SK-N-SH (cell line): ENCODE measurements around the gene KIAA0319L. TPM values are rescaled to one million over a fixed set of nuclear protein-coding genes. Genes with fewer than 3 reads are reported as not detected.

Source experiments
- CTCF ChIA-PET: fragments of 300-600, 350-600 bp; formaldehyde crosslinking; extraction: SDS; loops from one replicate; lab custom pipeline; 2021; lab: Yijun Ruan, JAX
- POLR2A ChIA-PET: fragments of 350-600 bp; sonication (Branson Sonifier 250); formaldehyde crosslinking; extraction: SDS; loops from one replicate; lab custom pipeline; 2020; ENCODE audit warnings: antibody characterized with exemption, inconsistent platforms; lab: Yijun Ruan, JAX
- DNase-seq: peaks from one replicate; pipeline ENCODE4 v3.0.0; 2012
- H2AFZ ChIP-seq: fragments of 200-600 bp; sonication (generic); 2 replicates; pipeline ENCODE4 v1.8.1; 2016; ENCODE audit warnings: antibody characterized with exemption, mild to moderate bottlenecking, low read depth
- H3F3A ChIP-seq: fragments of 200-600 bp; sonication (generic); replicated peaks from 2 replicates; pipeline ENCODE3; 2016; ENCODE audit warnings: antibody characterized with exemption, mild to moderate bottlenecking; ENCODE audit not compliant: insufficient read depth
- H3K27ac ChIP-seq, 2 experiments: fragments of 200-500 bp in 1 of 2; fragments of 200-600 bp in 1 of 2; sonication (Bioruptor generic) in 1 of 2; sonication (generic), shearing (Covaris generic) in 1 of 2; 2 replicates each; pipeline versions ENCODE4 v1.5.1 to v1.6.1; 2014 to 2016; ENCODE audit warnings: low read depth in 2 of 2, inconsistent platforms in 1 of 2, low read length in 1 of 2, mild to moderate bottlenecking in 1 of 2, mixed read lengths in 1 of 2
- H3K27me3 ChIP-seq: fragments of 200-600 bp; sonication (generic), shearing (Covaris generic); 2 replicates; pipeline ENCODE4 v1.6.1; 2016; ENCODE audit warnings: mixed run types; ENCODE audit not compliant: insufficient read depth
- H3K36me3 ChIP-seq, 2 experiments: fragments of 200-500 bp in 1 of 2; fragments of 200-600 bp in 1 of 2; sonication (Bioruptor generic) in 1 of 2; sonication (generic) in 1 of 2; replicated peaks in 1 of 2; 2 replicates each; pipeline versions ENCODE3 to v1.5.1; 2014 to 2016; ENCODE audit warnings: low read length in 1 of 2, mild to moderate bottlenecking in 1 of 2; ENCODE audit not compliant: insufficient read depth in 2 of 2, control insufficient read depth in 1 of 2
- H3K4me1 ChIP-seq, 2 experiments: fragments of 200-500 bp in 1 of 2; fragments of 200-600 bp in 1 of 2; sonication (Bioruptor generic) in 1 of 2; sonication (generic), shearing (Covaris generic) in 1 of 2; 2 replicates each; pipeline versions ENCODE4 v1.5.1 to v1.6.1; 2014 to 2016; ENCODE audit warnings: low read depth in 1 of 2, low read length in 1 of 2, mixed run types in 1 of 2; ENCODE audit not compliant: insufficient read depth in 2 of 2, control insufficient read depth in 1 of 2
- H3K4me2 ChIP-seq: fragments of 200-600 bp; sonication (generic), shearing (Covaris generic); 2 replicates; pipeline ENCODE4 v1.6.1; 2017; ENCODE audit warnings: mixed run types
- H3K4me3 ChIP-seq, 2 experiments: fragments of 200-500 bp in 1 of 2; fragments of 200-600 bp in 1 of 2; sonication (Bioruptor generic) in 1 of 2; sonication (generic), shearing (Covaris generic) in 1 of 2; 2 replicates each; pipeline versions ENCODE4 v1.5.1 to v1.8.1; 2014 to 2016; ENCODE audit warnings: low read depth in 2 of 2, inconsistent platforms in 1 of 2, low read length in 1 of 2, mild to moderate bottlenecking in 1 of 2, mixed read lengths in 1 of 2, moderate library complexity in 1 of 2
- H3K79me2 ChIP-seq: fragments of 200-600 bp; sonication (generic); 2 replicates; pipeline ENCODE4 v1.8.1; 2017; ENCODE audit warnings: mild to moderate bottlenecking; ENCODE audit not compliant: insufficient read depth
- H3K9ac ChIP-seq: fragments of 200-600 bp; sonication (generic); 2 replicates; pipeline ENCODE4 v1.6.1; 2017; ENCODE audit warnings: mixed run types
- H3K9me2 ChIP-seq: fragments of 200-600 bp; sonication (generic); 2 replicates; pipeline ENCODE4 v1.6.1; 2017; ENCODE audit warnings: mixed run types
- H3K9me3 ChIP-seq: fragments of 200-600 bp; sonication (generic); 2 replicates; pipeline ENCODE4 v1.6.1; 2017; ENCODE audit warnings: mixed run types, mild to moderate bottlenecking, moderate library complexity
- H4K20me1 ChIP-seq: fragments of 200-600 bp; sonication (generic); 2 replicates; pipeline ENCODE4 v1.6.1; 2017; ENCODE audit warnings: mild to moderate bottlenecking, mixed run types; ENCODE audit not compliant: insufficient read depth
- CHD2 ChIP-seq: fragments of 150-350 bp; IDR thresholded peaks from 2 replicates; pipeline ENCODE4 v1.6.1; 2018; ENCODE audit warnings: low read length; ENCODE audit not compliant: partially characterized antibody
- CTCF ChIP-seq: fragments of 200-600 bp; sonication (generic); IDR thresholded peaks from 2 replicates; pipeline ENCODE4 v1.6.1; 2017; ENCODE audit warnings: antibody characterized with exemption, mild to moderate bottlenecking, moderate library complexity
- ELF1 ChIP-seq: IDR thresholded peaks from 2 replicates; pipeline ENCODE4 v1.4.0; 2012
- GABPA ChIP-seq: IDR thresholded peaks from 2 replicates; pipeline ENCODE4 v1.4.0; 2012; ENCODE audit warnings: low read depth, mild to moderate bottlenecking
- GATA2 ChIP-seq: sonication (generic); formaldehyde crosslinking; IDR thresholded peaks from 2 replicates; pipeline ENCODE4 v1.5.0; 2020; ENCODE audit warnings: mild to moderate bottlenecking, missing genetic modification reagents
- IRF3 ChIP-seq: fragments of 150-350 bp; IDR thresholded peaks from 2 replicates; pipeline ENCODE4 v1.6.1; 2016; ENCODE audit warnings: mild to moderate bottlenecking, low read depth, low read length
- JUND ChIP-seq: IDR thresholded peaks from 2 replicates; pipeline ENCODE4 v1.4.0; 2012
- MAX ChIP-seq: IDR thresholded peaks from 2 replicates; pipeline ENCODE4 v1.4.0; 2012; ENCODE audit warnings: low read depth
- NFIC ChIP-seq: IDR thresholded peaks from 2 replicates; pipeline ENCODE4 v1.4.0; 2012; ENCODE audit warnings: borderline replicate concordance
- POLR2AphosphoS5 ChIP-seq: IDR thresholded peaks from 2 replicates; pipeline ENCODE4 v1.6.1; 2012; ENCODE audit warnings: low read depth, low read length
- RAD21 ChIP-seq: IDR thresholded peaks from 2 replicates; pipeline ENCODE4 v1.6.1; 2012; ENCODE audit warnings: mild to moderate bottlenecking, low read length
- RCOR1 ChIP-seq: fragments of 150-350 bp; IDR thresholded peaks from 2 replicates; pipeline ENCODE4 v1.6.1; 2017; ENCODE audit warnings: antibody characterized with exemption, low read length
- RXRA ChIP-seq: IDR thresholded peaks from 2 replicates; pipeline ENCODE4 v1.4.0; 2012; ENCODE audit warnings: low read depth, mild to moderate bottlenecking, borderline replicate concordance
- SMC3 ChIP-seq: IDR thresholded peaks from 2 replicates; pipeline ENCODE4 v1.6.1; 2012; ENCODE audit warnings: low read depth, low read length, improper control_type of control experiment
- TEAD4 ChIP-seq: IDR thresholded peaks from 2 replicates; pipeline ENCODE4 v1.4.0; 2012; ENCODE audit warnings: mild to moderate bottlenecking, borderline replicate concordance; ENCODE audit not compliant: insufficient read depth
- USF1 ChIP-seq: IDR thresholded peaks from 2 replicates; pipeline ENCODE4 v1.4.0; 2012; ENCODE audit warnings: low read depth, borderline replicate concordance
- YY1 ChIP-seq: IDR thresholded peaks from 2 replicates; pipeline ENCODE4 v1.4.0; 2012; ENCODE audit warnings: low read depth, mild to moderate bottlenecking
- WGBS: methylation state at CpG from one replicate; pipeline ENCODE4 v1.1.6; 2017; ENCODE audit warnings: low lambda C conversion rate; 5-methylcytosine and 5-hydroxymethylcytosine counted together
- polyA plus RNA-seq, 3 experiments: library from polyadenylated mRNA; depleted of rRNA; stranded (reverse); fragments of >200 nt; gene quantifications; 2 replicates each; pipeline ENCODE4 v1.2.3, GENCODE V29; 2012

Gene KIAA0319L
- polyA plus RNA-seq, 1 of the 3 experiments (the other 2 are of a cell fraction), result 51.9 TPM

GRCh38 chr1:35591211-35591610 lies 34.0 kb upstream of the KIAA0319L start (continued):
- TF ChIP-seq IRF3, result no peak
- no peak for TF ChIP-seq USF1
- TF ChIP-seq NFIC, result no peak

GRCh38 chr1:35590476-35591040 lies 33.4 kb upstream of the KIAA0319L start:
- no peaks in the 10 kb centered on the region for H3K9me3 ChIP-seq
- no peaks in the 10 kb centered on the region for H3K36me3 ChIP-seq
- POLR2A ChIA-PET, result no interaction called here
- no peaks in the 10 kb centered on the region for H3K79me2 ChIP-seq
- H3K27me3 ChIP-seq, result no peaks in the 10 kb centered on the region
- H3K9me2 ChIP-seq, result no peaks in the 10 kb centered on the region
- no peak overlapping the region for H3K4me2 ChIP-seq
- TF ChIP-seq CTCF, result no peak
- no peak for TF ChIP-seq YY1
- TF ChIP-seq GATA2 (CRISPR knock-in tag), result no peak
- H3K4me1 ChIP-seq, result no peaks in the 10 kb centered on the region
- CTCF ChIA-PET, result interaction anchor here (1.2 to 1.6 kb wide), 2 partner anchors 9 kb away, joined by 3 to 4 read pairs; no protein-coding TSS in a partner anchor
- no peaks in the 10 kb centered on the region for H3F3A ChIP-seq
- no peak overlapping the region for H3K27ac ChIP-seq
- no peak overlapping the region for H3K9ac ChIP-seq
- no peak overlapping the region for H2AFZ ChIP-seq
- 95% methylated on average over 15 of the region's 25 CpGs for WGBS
- H3K4me3 ChIP-seq, result no peak overlapping the region
- DNase-seq, result no peak
- H4K20me1 ChIP-seq, result no peaks in the 10 kb centered on the region

- 96% methylated on average over 14 of the region's 15 CpGs for WGBS
- H3K4me3 ChIP-seq, result no peak overlapping the region
- no peaks in the 10 kb centered on the region for H4K20me1 ChIP-seq
- no peaks in the 10 kb centered on the region for H3F3A ChIP-seq
- H3K9ac ChIP-seq, result no peak overlapping the region
- H3K9me3 ChIP-seq, result no peaks in the 10 kb centered on the region
- no peaks in the 10 kb centered on the region for H3K9me2 ChIP-seq
- H3K4me1 ChIP-seq, result no peaks in the 10 kb centered on the region
- no peak overlapping the region for H3K4me2 ChIP-seq
- CTCF ChIA-PET, result interaction anchor here (1.2 to 1.6 kb wide), 3 partner anchors 8 to 137 kb away, joined by 3 to 5 read pairs (median 4); no protein-coding TSS in a partner anchor
- no peak overlapping the region for H2AFZ ChIP-seq
- no peak for DNase-seq
- POLR2A ChIA-PET, result no interaction called here
- no peaks in the 10 kb centered on the region for H3K36me3 ChIP-seq
- H3K79me2 ChIP-seq, result no peaks in the 10 kb centered on the region
- H3K27ac ChIP-seq, result no peak overlapping the region
- H3K27me3 ChIP-seq, result no peaks in the 10 kb centered on the region
- TF ChIP-seq SMC3 (no peak), MAX (no peak), RCOR1 (no peak), ELF1 (no peak), RAD21 (no peak), RXRA (no peak), CTCF (no peak), GABPA (no peak), TEAD4 (no peak), POLR2AphosphoS5 (no peak), JUND (no peak), CHD2 (no peak)
Observed at GRCh38 chr1:35589516-35590427, 32.6 kb upstream of the KIAA0319L start.
